ENCODE measurements around the gene SLC4A7. TPM values are rescaled to one million over a fixed set of nuclear protein-coding genes. Genes with fewer than 3 reads are reported as not detected.

SLC4A7 gene
- total and polyA plus RNA-seq, 4 donors = 3.3 to 87.1 (median 11.9) TPM

Small RNA genes within 50 kb of the gene (small RNA-seq; reads per million reads assigned to genes)
- gene AC137675.1 (ENCODE audit: low replicate concordance) (not detected), gene RNU1-96P (ENCODE audit: low replicate concordance) (not detected)

Other genes with a start within 250 kb of the SLC4A7 start
- 10 to 100 TPM; 20.3 to 60.3 TPM for gene NEK10, start 115.0 kb downstream of the SLC4A7 start, total RNA-seq
- 1 to 10 TPM; 3.5 to 5.4 TPM for gene NEK10, start 115.0 kb downstream of the SLC4A7 start, polyA plus RNA-seq
- 1 to 10 TPM in 1 of 2 donors, under 1 TPM in 1; 0.52 to 1.3 TPM for gene EOMES, start 237.9 kb upstream of the SLC4A7 start, total RNA-seq
- gene EOMES, start 237.9 kb upstream of the SLC4A7 start, polyA plus RNA-seq = under 1 TPM; 0.12 to 0.44 TPM

Measured in lung (tissue), 5 donors.